ENCODE measurements around the gene ZYX. TPM values are rescaled to one million over a fixed set of nuclear protein-coding genes. Genes with fewer than 3 reads are reported as not detected.

ZYX gene
- 114 and 115 TPM in 2 replicates for total RNA-seq

GRCh38 chr7:143380646-143381426 is at the start of gene ZYX:
ZYX (plus strand) TSS chr7:143381345; CDS start chr7:143381572, 227 bp downstream.
- peaks cover 44% of the 10 kb centered on the region for H3K4me1 Mint-ChIP-seq (ENCODE audit: low read depth)
- peak within 1 kb of the TSS; percentile 85 for H3K4me3 Mint-ChIP-seq (ENCODE audit: low read depth)
- H3K36me3 Mint-ChIP-seq (ENCODE audit: low read depth), result no peaks in the 10 kb centered on the region
- no peaks in the 10 kb centered on the region for H3K27me3 Mint-ChIP-seq (ENCODE audit: low read depth)
- intact Hi-C loops (cut with micrococcal nuclease), result loop anchor here (1.0 to 5.0 kb wide), 8 partner anchors 18 to 572 kb away; partner anchors contain the start of genes CASP2, FAM131B and GSTK1
- DNase-seq (ENCODE audit: low spot score), result peak; percentile 84
- H3K9me3 Mint-ChIP-seq, result no peaks in the 10 kb centered on the region
- H3K27ac Mint-ChIP-seq, result peak within 1 kb of the TSS; percentile 89

DNA sequence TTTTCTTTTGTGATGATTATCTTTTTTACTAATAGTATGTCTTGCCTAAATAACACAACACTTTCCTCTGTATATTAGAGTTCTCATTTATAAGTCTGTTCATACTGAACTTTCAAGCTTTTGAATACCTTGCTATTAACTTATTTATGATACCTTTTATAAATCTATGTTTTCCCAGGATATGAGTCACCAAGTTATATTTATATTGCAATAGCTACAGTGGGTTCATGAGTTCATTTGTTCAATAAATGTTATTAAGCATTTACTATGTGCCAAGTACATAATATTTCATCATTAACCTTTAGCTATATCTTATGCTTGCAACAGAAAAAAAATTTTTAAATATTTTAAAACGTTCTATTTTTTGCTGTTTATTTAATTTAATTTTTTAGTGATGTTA is 46.9 kb upstream of the ZYX start:
- DNase-seq (ENCODE audit: low spot score), result no peak
- no peak overlapping the region for H3K4me3 Mint-ChIP-seq (ENCODE audit: low read depth)
- H3K27ac Mint-ChIP-seq, result no peak overlapping the region
- peaks cover 39% of the 10 kb centered on the region for H3K27me3 Mint-ChIP-seq (ENCODE audit: low read depth)
- intact Hi-C loops (cut with micrococcal nuclease), result no loop called here
- no peaks in the 10 kb centered on the region for H3K9me3 Mint-ChIP-seq
- no peaks in the 10 kb centered on the region for H3K4me1 Mint-ChIP-seq (ENCODE audit: low read depth)
- H3K36me3 Mint-ChIP-seq (ENCODE audit: low read depth), result no peaks in the 10 kb centered on the region

- Mint-ChIP-seq H3K4me3 (ENCODE audit: low read depth) (no peak overlapping the region), H3K36me3 (ENCODE audit: low read depth) (no peaks in the 10 kb centered on the region), H3K27ac (no peak overlapping the region), H3K27me3 (ENCODE audit: low read depth) (peaks cover 43% of the 10 kb centered on the region), H3K4me1 (ENCODE audit: low read depth) (no peaks in the 10 kb centered on the region), H3K9me3 (no peaks in the 10 kb centered on the region)
- intact Hi-C loops (cut with micrococcal nuclease), result no loop called here
- no peak for DNase-seq (ENCODE audit: low spot score)
These were observed 43.9 kb upstream of the ZYX start for GRCh38 chr7:143337216-143337615.

- no peak overlapping the region for H3K27ac Mint-ChIP-seq
- H3K4me1 Mint-ChIP-seq (ENCODE audit: low read depth), result peaks cover 6% of the 10 kb centered on the region
- DNase-seq (ENCODE audit: low spot score), result no peak
- no peak overlapping the region for H3K4me3 Mint-ChIP-seq (ENCODE audit: low read depth)
- no peaks in the 10 kb centered on the region for H3K9me3 Mint-ChIP-seq
- peaks cover 32% of the 10 kb centered on the region for H3K27me3 Mint-ChIP-seq (ENCODE audit: low read depth)
- intact Hi-C loops (cut with micrococcal nuclease), result no loop called here
- H3K36me3 Mint-ChIP-seq (ENCODE audit: low read depth), result no peaks in the 10 kb centered on the region
These were observed 39.3 kb upstream of the ZYX start for GRCh38 chr7:143341842-143342241.

GRCh38 chr7:143343596-143343995 is 37.5 kb upstream of the ZYX start:
- no peak for DNase-seq (ENCODE audit: low spot score)
- no peak overlapping the region for H3K27ac Mint-ChIP-seq
- H3K27me3 Mint-ChIP-seq (ENCODE audit: low read depth), result peaks cover 41% of the 10 kb centered on the region
- no peaks in the 10 kb centered on the region for H3K36me3 Mint-ChIP-seq (ENCODE audit: low read depth)
- H3K9me3 Mint-ChIP-seq, result no peaks in the 10 kb centered on the region
- peaks cover 11% of the 10 kb centered on the region for H3K4me1 Mint-ChIP-seq (ENCODE audit: low read depth)
- intact Hi-C loops (cut with micrococcal nuclease), result no loop called here
- no peak overlapping the region for H3K4me3 Mint-ChIP-seq (ENCODE audit: low read depth)

DNA sequence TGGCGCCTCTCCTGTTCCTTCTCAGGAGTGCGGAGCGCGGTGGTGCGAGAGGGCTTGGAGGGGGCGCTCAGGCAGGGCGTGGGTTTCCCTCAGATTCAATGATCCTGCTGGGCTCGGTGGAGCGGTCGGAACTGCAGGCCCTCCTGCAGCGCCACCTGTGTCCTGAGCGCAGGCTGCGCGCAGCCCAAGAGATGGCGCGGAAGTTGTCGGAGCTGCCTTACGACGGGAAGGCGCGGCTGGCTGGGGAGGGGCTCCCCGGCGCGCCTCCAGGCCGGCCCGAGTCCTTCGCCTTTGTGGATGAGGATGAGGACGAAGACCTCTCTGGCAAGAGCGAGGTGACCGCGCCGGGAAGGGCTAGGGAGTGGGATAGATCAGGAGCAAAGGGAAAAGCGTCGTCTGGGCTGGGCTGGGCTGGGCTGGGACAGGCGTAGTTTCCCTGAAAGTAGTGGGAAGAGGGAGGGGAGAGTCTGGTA is 35.7 kb upstream of the ZYX start:
- intact Hi-C loops (cut with micrococcal nuclease), result loop anchor here (2.0 kb wide), 1 partner anchor 105 kb away; no protein-coding TSS in a partner anchor
- no peaks in the 10 kb centered on the region for H3K9me3 Mint-ChIP-seq
- H3K27me3 Mint-ChIP-seq (ENCODE audit: low read depth), result peaks cover 44% of the 10 kb centered on the region
- DNase-seq (ENCODE audit: low spot score), result peak; percentile 55
- H3K4me3 Mint-ChIP-seq (ENCODE audit: low read depth), result peak overlapping the region; percentile 54
- H3K4me1 Mint-ChIP-seq (ENCODE audit: low read depth), result peaks cover 11% of the 10 kb centered on the region
- no peaks in the 10 kb centered on the region for H3K36me3 Mint-ChIP-seq (ENCODE audit: low read depth)
- H3K27ac Mint-ChIP-seq, result no peak overlapping the region

GRCh38 chr7:143346018-143346417 is 35.1 kb upstream of the ZYX start:
- Mint-ChIP-seq H3K36me3 (ENCODE audit: low read depth) (no peaks in the 10 kb centered on the region), H3K27me3 (ENCODE audit: low read depth) (peaks cover 44% of the 10 kb centered on the region), H3K4me3 (ENCODE audit: low read depth) (no peak overlapping the region), H3K27ac (no peak overlapping the region), H3K4me1 (ENCODE audit: low read depth) (peaks cover 11% of the 10 kb centered on the region), H3K9me3 (no peaks in the 10 kb centered on the region)
- intact Hi-C loops (cut with micrococcal nuclease), result no loop called here
- DNase-seq (ENCODE audit: low spot score), result no peak

DNA sequence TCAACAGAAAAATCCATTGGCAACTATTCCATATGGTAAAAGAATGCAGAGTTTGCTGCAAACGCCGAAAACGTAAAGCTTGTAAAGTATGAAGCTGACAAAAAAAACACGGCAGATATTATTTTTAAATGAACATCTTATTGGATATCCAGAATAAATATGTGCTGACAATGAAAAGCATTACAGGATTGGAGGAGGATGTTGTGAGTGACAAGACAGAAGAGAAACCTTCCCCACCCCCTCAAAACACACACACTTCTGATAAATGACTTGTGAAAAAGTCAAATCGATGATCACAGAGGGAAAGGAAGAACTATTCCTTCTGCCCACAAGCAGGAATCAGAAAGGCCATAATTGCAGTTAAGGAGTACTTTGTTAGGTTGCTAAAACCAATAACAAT is 33.2 kb upstream of the ZYX start:
- Mint-ChIP-seq H3K9me3 (no peaks in the 10 kb centered on the region), H3K4me3 (ENCODE audit: low read depth) (no peak overlapping the region), H3K4me1 (ENCODE audit: low read depth) (peaks cover 11% of the 10 kb centered on the region), H3K36me3 (ENCODE audit: low read depth) (no peaks in the 10 kb centered on the region), H3K27ac (no peak overlapping the region), H3K27me3 (ENCODE audit: low read depth) (peaks cover 41% of the 10 kb centered on the region)
- DNase-seq (ENCODE audit: low spot score), result no peak
- intact Hi-C loops (cut with micrococcal nuclease), result no loop called here

DNA sequence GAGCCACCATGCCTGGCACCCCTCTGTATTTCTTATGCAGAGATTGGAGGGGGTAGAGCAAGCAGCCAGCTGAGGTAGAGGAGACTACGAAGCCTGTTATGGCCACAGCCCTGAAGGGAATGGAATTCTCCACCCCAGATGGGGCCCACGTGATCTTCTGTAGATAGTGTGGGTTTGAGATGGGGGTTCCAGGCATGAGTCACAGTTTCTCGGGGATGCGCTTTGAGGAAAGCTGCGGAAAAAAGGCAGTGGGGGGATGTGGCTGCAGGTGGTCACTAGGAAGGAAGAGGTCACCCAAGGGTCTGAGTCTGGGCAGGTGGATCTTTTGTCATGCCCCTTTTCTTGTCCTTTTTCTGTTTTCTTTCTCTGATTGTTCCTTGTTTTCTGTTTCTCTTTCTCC is 30.1 kb upstream of the ZYX start:
- no peak for DNase-seq (ENCODE audit: low spot score)
- no peaks in the 10 kb centered on the region for H3K9me3 Mint-ChIP-seq
- no peak overlapping the region for H3K4me3 Mint-ChIP-seq (ENCODE audit: low read depth)
- H3K4me1 Mint-ChIP-seq (ENCODE audit: low read depth), result peaks cover 6% of the 10 kb centered on the region
- peaks cover 37% of the 10 kb centered on the region for H3K27me3 Mint-ChIP-seq (ENCODE audit: low read depth)
- H3K36me3 Mint-ChIP-seq (ENCODE audit: low read depth), result no peaks in the 10 kb centered on the region
- H3K27ac Mint-ChIP-seq, result no peak overlapping the region
- intact Hi-C loops (cut with micrococcal nuclease), result no loop called here

- no peaks in the 10 kb centered on the region for H3K36me3 Mint-ChIP-seq (ENCODE audit: low read depth)
- H3K9me3 Mint-ChIP-seq, result no peaks in the 10 kb centered on the region
- intact Hi-C loops (cut with micrococcal nuclease), result no loop called here
These were observed 29.6 kb upstream of the ZYX start for GRCh38 chr7:143351574-143351973.

GRCh38 chr7:143352531-143353002 is 28.6 kb upstream of the ZYX start:
- no peak for DNase-seq (ENCODE audit: low spot score)
- Mint-ChIP-seq H3K27ac (no peak overlapping the region), H3K4me1 (ENCODE audit: low read depth) (peaks cover 6% of the 10 kb centered on the region), H3K36me3 (ENCODE audit: low read depth) (no peaks in the 10 kb centered on the region), H3K9me3 (no peaks in the 10 kb centered on the region), H3K27me3 (ENCODE audit: low read depth) (peaks cover 28% of the 10 kb centered on the region), H3K4me3 (ENCODE audit: low read depth) (no peak overlapping the region)
- intact Hi-C loops (cut with micrococcal nuclease), result no loop called here

More at GRCh38 chr7:143351574-143351973, 29.6 kb upstream of the ZYX start:
- Mint-ChIP-seq H3K4me1 (ENCODE audit: low read depth) (peaks cover 6% of the 10 kb centered on the region), H3K27me3 (ENCODE audit: low read depth) (peaks cover 33% of the 10 kb centered on the region), H3K27ac (no peak overlapping the region), H3K4me3 (ENCODE audit: low read depth) (no peak overlapping the region)
- DNase-seq (ENCODE audit: low spot score), result no peak

GRCh38 chr7:143354376-143354775 is 26.8 kb upstream of the ZYX start:
- no peaks in the 10 kb centered on the region for H3K9me3 Mint-ChIP-seq
- H3K4me1 Mint-ChIP-seq (ENCODE audit: low read depth), result peaks cover 1% of the 10 kb centered on the region
- DNase-seq (ENCODE audit: low spot score), result no peak
- peaks cover 21% of the 10 kb centered on the region for H3K27me3 Mint-ChIP-seq (ENCODE audit: low read depth)
- no peak overlapping the region for H3K27ac Mint-ChIP-seq
- no peaks in the 10 kb centered on the region for H3K36me3 Mint-ChIP-seq (ENCODE audit: low read depth)
- H3K4me3 Mint-ChIP-seq (ENCODE audit: low read depth), result no peak overlapping the region
- intact Hi-C loops (cut with micrococcal nuclease), result no loop called here

DNA sequence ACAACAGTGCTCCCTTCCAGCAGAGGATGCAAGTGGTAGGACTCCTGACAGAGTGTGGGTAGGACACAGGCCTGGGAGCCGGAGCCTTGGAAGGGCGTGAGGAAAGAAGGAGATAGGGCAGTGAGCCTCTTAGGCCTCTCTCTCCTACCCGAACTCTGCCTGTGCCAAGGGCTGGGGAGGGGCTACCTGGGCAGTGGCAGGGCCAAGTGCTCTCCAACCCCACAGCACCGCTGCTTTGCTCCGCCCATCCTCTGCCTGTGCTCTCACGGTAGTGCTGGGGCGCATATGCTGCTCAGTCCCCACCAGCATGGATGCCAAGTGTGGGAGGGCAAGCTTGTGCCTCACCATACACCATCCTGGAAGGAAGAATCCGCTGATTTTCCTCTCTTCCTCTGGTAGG is 26.2 kb upstream of the ZYX start:
- no peak for DNase-seq (ENCODE audit: low spot score)
- H3K27me3 Mint-ChIP-seq (ENCODE audit: low read depth), result peaks cover 22% of the 10 kb centered on the region
- H3K4me1 Mint-ChIP-seq (ENCODE audit: low read depth), result peaks cover 1% of the 10 kb centered on the region

More for the DNA sequence above, 26.2 kb upstream of the ZYX start:
- intact Hi-C loops (cut with micrococcal nuclease), result no loop called here
- no peaks in the 10 kb centered on the region for H3K9me3 Mint-ChIP-seq
- H3K36me3 Mint-ChIP-seq (ENCODE audit: low read depth), result no peaks in the 10 kb centered on the region
- H3K27ac Mint-ChIP-seq, result no peak overlapping the region
- H3K4me3 Mint-ChIP-seq (ENCODE audit: low read depth), result no peak overlapping the region
